ENCODE data around the gene DHX30.
A peak's percentile ranks its signal among the peaks of the same experiment; 100 is the strongest.
"Not testable (repeated sequence)": the region's sequence is repeated elsewhere in the genome, so short reads cannot be mapped to it uniquely, and the experiment has no call there.

The DHX30 gene

DNA sequence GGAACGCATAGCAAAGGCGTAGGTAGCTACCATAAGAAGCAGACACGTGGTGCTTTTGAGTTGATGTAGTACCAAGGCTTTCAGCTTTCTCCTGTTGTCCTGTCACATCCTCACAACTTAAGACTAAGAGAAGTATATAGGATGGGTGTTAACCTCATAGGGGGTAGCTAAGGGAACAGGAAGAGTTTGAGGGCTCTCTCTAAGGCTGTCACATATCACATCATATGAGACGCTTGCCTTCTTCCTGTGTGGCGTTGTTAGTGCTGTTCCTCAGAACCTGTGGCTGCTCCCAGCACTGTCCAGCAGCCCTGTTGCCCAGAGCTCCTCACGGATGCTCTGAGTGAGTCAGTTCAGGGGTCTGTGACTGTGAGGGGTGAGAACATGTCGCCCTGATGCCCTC is 14.7 kb downstream of the DHX30 start:
- DNase-seq: no peak

DNA sequence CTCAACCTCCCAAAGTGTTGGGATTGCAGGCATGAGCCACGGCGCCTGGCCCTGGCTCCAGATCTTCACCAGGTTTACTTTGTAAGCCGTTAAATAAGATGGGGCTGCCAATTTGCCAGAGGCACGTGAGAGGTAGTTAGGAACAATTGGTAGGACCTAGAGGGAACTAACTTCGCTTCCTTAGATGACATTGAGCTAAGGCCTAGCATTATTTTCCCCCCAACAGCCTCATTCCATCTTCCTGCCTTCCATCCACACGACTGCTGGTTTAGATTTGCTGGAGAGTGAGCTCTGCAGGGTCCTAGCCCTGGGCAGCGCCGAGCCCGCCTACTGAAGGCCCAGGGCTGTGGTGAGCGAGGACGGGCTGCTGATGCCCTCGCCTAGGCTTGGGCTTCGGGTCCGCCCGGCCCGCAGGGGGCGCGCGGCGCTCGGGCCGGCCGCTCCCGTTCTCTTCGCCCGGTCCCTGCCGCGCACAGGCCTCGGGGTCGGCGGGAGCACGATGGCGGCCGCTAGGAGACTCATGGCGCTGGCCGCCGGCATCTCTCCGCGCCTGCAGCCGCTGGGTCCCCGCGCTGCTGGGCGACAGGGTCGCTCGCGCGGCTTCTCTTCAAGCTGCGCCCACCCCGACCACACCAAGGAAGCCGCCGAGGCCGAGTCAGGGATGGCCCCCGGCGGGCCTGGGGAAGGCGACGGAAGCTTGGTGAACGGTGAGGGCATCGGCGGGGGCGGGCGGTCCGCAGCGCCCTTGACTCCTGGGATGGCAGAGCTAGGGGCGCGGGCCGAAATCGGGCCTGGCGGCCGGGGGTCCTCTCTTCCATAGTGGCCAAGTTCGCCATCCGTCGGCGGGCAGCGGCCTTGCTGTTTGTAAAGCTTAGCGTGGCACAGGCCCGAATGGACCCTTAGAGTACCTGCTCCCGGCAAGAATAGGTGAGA is 21.9 kb downstream of the DHX30 start:
- DNase-seq: peak; percentile 81

DNA sequence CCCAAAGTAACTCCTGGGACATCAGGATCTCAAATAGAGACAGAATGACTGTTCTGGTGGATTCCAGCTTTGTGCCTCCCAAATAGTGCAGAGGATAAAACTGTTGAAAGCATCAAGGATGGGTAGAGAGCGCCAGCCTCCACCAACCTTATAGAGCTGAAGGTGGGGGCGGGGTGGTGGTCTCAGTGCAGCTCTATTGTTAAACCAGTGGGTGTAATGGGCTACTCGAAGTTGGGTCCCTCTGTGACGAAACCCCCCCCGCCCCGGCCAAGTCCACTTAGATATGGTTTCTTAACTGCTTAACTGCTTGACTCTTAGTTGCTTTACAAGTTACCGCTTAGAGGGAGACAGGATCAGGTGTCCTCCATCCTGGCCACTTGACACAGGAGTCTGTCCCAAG is 22.7 kb downstream of the DHX30 start:
- no peak for DNase-seq

DNA sequence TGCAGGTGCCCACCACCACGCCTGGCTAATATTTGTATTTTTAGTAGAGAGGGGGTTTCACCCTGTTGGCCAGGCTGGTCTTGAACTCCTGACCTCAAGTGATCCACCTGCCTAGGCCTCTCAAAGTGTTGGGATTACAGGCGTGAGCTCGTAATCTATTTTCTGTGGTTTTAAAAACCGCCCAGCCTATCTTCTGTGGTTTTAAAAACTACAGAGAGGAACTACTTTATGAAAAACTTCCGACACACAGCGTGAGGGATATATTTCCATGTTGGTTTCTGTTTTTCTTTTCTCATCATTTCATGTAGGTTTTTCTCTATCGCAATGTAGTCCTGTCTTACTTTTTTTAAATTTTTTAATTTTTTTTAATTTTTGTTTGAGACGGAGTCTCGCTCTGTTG is 26.5 kb downstream of the DHX30 start:
- DNase-seq: not testable (repeated sequence)

DNA sequence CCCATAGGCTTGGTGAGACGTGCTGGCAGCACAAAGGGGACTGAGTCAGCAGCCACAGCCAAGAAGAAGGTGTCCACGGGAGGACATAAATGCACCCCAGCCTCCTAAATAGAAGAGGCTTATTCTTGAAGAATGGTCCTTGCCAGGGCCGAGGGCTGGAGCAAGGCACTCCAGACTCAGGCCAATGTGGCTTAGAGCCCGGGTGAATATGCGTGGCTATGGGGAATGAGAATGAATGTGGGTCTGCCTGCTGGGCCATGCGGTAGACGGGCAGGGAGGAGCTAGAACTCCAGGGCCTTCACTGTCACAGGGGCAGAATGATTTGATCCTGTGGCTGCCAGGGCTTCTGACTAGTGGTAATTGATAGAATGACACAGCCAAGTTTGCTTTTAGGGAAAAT is 34.0 kb downstream of the DHX30 start:
- DNase-seq: no peak

DNA sequence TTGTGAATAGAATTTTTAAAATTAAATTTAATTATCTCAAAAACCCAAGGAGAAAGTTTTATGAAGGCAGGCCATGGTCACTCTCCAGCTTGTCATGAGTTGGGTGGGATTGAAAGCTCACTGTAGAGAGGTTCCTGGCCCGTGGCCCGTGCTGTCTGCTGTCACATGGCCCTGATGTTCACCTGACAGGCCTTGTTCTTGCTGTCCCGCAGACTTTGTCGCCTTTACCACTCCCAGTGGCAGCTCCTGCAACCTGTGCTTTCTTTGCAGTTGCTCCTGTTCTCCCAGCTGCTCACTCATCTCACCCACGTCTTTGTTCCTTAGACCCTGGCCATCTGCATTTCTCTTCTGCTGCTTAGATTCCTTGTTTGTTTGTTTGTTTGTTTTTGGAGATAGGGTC is 35.6 kb downstream of the DHX30 start:
- no peak for DNase-seq

DNA sequence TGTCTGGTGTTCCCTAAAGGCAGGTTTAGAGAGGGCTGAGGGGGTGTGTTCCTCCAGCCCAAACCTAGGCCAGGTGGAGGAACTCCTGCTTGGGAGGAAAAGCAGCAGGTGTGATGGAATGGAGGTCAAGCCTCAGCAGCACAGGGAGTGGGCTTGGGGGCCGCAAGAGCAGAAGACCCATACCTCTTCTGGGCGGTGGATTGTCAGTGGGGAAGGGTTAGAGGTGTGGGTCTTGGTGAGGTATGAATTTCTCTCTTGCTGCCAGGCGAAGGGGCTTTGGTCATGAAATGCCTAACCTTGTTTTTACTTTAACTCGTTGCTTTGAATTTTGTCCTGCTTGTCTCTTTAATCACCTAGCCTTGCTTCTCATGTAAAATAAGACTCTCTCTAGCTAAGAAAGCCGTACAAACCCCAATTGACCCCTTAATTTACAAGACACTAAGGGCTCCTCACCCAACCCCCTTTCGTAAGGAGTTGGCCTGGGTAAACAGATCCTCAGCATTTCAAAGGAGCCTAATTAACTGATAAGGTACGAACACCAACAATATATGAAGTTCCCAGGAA is 38.9 kb downstream of the DHX30 start:
- DNase-seq: no peak

DNA sequence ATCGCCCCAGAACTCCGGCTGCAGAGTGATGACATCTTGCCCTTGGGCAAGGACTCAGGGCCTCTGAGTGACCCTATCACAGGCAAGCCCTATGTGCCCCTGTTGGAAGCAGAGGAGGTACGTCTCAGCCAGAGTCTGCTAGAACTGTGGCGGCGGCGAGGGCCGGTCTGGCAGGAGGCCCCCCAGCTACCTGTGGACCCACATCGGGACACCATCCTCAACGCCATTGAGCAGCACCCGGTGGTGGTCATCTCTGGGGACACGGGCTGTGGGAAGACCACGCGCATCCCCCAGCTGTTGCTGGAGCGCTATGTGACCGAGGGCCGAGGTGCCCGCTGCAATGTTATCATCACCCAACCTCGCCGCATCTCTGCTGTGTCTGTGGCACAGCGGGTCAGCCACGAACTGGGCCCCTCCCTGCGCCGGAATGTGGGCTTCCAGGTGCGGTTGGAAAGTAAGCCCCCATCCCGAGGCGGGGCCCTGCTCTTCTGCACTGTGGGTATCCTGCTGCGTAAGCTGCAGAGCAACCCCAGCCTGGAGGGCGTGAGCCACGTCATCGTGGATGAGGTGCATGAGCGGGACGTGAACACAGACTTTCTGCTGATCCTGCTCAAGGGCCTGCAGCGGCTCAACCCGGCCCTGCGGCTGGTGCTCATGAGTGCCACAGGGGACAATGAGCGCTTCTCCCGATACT is 43.4 kb downstream of the DHX30 start:
- no peak for DNase-seq

DNA sequence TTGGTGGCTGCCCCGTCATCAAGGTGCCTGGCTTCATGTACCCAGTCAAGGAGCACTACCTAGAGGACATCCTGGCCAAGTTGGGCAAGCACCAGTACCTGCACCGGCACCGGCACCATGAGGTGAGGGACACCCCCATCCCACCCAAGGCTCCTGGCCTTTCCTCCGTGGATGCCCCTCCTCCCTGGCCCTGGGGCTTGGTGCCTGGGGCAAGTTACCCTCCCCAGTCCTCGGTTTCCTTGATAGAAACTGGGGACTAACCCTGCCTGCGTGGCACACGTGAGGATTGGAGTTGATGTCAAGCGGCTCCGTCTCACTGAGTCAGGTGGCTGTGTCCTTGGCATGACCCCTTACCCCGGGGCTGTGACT is 43.9 kb downstream of the DHX30 start:
- DNase-seq: no peak

DNA sequence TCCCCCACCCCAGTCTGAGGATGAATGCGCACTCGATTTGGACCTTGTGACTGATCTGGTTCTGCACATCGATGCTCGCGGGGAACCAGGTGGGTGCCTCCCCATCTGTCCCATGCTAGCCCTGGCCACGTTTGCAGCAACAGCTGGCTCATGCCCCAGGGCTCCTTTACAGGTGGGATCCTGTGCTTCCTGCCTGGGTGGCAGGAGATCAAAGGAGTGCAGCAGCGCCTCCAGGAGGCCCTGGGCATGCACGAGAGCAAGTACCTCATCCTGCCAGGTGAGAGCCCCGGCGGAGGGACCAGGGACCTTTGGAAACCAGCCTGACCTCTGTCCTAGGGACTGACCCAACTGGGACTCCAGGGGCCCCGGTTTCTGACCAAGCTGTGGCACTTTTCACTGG is 44.3 kb downstream of the DHX30 start:
- no peak for DNase-seq

DNA sequence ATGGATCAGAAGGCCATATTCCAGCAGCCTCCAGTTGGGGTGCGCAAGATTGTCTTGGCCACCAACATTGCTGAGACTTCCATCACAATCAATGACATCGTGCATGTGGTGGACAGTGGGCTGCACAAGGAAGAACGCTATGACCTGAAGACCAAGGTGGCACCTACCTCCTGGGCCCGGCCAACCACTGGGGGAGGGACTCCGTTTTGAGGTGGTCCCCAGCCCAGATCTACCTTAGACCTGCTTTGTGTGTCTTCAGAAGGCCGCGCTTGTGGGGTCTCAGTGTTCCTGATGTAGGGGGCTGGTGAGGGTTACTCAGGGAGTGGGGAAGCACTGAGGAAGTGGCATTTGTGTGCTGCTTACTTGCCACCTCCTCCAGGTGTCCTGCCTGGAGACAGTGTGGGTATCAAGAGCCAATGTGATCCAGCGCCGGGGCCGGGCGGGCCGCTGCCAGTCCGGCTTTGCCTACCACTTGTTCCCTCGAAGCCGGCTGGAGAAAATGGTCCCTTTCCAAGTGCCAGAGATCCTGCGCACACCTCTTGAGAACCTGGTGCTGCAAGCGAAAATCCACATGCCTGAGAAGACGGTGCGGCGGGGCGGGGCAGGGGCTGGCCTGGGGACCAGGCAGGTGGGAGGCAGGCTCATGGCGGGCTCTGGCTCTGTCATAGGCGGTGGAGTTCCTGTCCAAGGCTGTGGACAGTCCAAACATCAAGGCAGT is 45.0 kb downstream of the DHX30 start:
- no peak for DNase-seq

DNA sequence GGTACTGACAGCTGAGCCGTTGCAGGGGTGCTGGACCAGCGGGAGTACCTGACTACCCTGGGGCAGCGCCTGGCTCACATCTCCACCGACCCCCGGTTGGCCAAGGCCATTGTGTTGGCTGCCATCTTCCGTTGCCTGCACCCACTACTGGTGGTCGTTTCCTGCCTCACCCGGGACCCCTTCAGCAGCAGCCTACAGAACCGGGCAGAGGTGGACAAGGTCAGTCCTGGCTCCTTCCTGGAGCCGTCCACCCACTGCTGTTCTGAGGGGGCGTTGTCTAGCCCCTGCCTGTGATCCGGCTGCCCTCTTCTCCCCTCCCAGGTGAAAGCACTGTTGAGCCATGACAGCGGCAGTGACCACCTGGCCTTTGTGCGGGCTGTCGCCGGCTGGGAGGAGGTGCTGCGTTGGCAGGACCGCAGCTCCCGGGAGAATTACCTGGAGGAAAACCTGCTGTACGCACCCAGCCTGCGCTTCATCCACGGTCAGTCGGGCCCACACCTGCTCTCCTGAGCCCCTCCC is 45.7 kb downstream of the DHX30 start:
- DNase-seq: no peak

DNA sequence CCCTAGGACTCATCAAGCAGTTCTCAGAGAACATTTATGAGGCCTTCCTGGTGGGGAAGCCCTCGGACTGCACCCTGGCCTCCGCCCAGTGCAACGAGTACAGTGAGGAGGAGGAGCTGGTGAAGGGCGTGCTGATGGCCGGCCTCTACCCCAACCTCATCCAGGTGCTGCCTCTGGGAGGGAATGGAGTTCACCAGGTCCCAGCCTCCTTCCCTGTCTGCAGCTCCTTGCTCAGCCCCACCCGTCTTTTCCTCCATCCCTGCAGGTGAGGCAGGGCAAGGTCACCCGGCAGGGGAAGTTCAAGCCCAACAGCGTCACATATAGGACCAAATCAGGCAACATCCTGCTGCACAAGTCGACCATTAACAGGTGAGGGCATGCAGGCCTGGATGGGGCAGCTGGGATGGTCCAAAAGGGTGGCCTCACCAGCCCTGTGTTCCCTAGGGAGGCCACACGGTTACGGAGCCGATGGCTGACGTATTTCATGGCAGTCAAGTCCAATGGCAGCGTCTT is 46.3 kb downstream of the DHX30 start:
- no peak for DNase-seq

DNA sequence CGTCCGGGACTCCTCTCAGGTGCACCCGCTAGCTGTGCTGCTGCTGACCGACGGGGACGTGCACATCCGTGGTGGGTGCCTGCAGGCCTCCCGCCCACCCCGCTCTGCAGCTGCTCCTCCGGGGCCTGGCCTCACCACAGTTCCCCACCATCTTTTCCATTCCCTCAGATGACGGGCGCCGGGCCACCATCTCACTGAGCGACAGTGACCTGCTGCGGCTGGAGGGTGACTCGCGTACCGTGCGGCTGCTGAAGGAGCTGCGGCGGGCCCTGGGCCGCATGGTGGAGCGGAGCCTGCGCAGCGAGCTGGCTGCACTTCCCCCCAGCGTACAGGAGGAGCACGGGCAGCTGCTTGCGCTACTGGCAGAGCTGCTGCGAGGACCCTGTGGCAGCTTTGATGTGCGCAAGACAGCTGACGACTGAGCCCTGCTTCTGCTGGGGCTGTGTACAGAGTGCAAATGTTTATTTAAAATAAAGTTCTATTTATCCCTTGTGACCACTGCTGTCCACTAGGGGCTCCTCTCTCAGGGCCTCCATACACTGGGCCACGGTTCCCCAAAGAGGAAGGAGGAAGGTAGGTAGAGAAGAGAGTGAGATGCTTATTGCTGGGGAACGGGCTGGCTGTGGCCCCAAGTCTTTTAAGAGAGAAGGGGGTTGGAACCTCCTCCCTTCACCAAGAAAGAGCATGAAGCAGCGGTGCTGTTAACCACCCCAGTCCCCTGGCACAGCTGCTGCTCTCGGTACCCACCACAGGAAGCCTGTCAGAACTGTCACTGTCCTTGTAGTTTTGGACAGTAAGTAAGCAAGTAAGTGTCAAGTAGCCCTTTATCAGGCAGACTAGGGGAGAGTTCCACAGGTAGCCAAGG is 47.0 kb downstream of the DHX30 start:
- no peak for DNase-seq

DNA sequence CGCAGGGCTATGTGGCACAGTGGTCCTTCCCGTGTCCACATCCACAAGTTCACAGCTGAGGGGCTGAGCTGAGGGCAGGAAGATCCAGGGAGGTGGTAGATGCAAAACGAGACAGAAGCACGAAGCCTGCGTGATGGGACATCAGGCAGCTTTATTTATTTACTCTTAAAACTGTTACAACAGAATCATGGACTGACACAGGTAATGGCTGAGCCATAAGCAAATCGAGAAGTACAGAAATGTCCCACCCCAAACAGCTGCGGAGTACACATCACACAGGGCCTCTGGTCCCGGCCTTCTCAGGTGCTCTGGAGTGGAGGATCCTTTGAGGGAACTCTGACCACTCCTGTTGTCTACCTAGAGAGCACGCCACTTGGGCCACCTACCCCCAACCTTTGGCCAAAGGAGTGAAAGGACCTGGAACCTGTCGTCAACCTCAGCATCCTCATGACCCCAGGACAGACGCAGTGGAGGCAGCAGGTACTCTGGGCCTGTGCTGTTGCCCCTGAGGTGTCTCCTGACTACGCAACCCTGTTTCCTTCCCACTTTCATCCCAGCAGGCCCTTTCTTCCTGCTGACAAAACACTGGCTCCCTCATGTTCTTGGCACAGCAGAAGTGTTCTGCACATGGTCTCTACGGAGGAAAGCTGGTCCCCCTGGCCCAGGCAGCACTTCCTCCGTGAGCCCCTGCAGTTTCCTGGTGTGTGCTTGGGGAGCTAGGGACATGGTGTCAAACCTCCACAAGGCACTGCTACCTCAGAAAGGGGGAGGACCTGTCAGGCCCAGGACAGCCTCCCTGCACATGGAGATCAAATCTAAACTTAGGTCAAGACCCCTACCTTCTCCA is 47.8 kb downstream of the DHX30 start:
- DNase-seq: no peak

DNA sequence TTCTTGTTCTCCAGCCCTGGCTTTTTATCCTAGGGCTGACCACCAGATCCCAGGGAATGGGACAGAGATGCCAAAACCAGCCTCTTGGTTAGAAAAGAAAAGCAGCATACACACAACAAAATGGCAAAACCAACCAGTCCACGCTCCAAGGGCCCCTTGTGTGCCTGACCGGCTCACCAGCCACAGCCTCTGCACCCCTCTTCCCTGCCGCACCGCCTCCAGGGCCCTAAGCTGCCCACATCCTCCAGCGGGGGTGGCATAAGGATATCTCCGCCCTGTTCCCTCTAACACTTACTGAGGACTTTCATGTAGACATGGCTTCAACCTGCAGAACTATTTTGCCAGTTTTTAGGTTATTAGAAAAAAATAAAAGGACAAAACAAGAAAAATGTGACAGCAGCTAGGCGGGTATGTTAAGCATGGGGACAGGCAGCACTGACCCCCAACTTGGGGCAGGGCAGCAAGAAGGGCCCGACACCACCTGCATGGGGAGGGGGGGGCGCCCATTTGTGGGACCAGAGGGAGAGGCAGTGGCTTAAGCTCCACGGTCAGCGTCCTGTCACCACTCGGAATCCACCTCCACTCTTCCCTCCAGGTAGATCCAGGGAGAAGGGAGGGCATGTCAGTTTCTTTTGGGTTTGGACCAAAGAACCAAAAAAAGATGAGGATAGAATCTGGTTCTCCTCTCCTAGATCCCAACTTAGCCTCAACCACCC is 49.1 kb downstream of the DHX30 start:
- no peak for DNase-seq

DNA sequence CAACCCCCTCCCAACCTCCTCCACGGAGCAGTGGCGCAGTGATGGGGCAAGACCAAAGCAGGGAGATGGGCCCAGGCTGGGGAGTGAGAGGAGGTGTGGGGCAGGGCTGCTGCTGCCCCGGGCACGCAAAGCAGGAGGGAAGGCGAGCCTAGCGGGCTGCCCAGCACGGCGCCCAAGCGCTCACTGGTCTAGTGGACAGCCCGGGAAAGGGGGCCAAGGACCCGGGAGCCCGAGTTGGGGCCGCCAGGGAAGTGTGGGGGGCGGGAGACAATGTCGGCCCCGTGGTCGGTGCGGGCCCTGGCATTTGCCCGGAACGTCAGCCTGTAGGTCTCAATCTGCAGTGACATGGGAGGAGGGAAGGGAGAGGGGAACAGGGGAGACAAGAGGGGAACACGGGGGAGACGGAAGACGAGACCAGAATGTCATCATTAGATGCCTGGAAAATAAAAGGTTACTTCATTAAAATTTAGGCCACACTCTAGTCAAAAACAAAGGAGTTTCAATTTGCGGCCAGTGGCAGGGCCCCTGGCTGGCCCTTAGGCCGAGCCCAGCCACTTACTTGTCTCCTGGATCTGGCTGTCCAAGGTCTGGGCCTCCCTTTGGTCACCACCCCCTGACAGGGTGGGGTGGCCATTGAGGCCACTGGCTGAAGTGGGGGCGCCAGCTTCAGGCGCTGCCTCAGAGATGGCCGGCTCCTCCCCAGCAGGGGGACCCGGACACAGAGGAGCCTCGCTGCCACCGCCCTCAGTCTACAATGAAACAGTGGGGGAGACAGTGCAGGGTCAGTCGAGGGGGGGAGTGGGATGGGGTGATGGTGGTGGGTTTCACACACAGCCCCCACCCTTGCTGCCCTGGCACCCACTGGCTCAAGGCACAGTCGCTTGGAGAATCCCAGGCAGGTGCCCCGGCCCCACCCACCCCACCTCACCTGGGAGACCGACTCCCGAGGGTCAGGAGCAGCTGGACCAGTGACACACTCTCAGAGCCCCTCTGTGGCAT is 50.0 kb downstream of the DHX30 start:
- DNase-seq: no peak

DNA sequence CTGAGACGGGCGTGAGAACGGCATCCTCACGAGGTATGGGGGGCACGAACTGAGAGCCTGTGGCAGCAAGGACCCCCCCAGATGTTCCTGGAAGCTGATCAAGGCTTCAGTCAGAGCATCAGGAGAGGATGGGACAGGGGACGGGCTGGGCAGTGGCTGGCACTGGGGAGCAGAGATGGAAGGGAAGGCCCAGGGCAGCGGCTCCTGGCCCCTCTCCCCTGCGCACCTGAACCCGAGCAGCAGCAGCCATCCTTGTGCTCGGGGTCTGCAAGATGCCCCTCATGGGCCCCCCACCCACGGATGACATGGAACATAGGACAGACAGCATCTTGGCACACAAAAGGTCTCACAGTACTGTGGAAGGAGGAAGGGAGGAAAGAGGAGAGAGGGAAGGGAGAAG is 51.3 kb downstream of the DHX30 start:
- no peak for DNase-seq

All from NCI-H2029 (cell line).